ENCODE measurements around the gene ACSS1.
"Not testable (repeated sequence)": the region's sequence is repeated elsewhere in the genome, so short reads cannot be mapped to it uniquely, and the experiment has no call there.

The ACSS1 gene

DNA sequence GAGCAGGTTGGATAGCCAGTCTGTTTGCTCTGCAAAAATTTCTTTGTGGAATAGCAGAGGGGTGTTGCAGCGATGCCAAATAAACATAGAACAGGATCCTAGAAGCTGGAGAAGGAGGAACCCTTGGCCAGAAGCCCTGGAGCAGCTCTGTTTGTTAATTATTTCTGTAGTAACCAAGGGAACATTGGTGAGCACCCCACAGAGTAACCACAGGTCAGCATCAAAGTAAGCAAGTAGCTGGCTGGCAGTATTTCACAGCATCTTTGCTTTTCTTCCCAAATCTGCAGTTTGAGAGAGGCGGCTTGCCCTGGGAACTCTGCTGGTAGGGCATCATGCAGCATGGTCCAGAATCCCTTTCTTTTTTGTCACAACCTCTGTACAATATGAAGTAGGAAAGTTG is 52.7 kb downstream of the ACSS1 start:
- Histone ChIP-seq H3K4me3 (ENCODE audit: low read depth, low read length) (no peak overlapping the region), H3K9ac (ENCODE audit: low read depth, low read length) (no peak overlapping the region), H3K4me1 (ENCODE audit: control insufficient read depth, insufficient read depth, low read length) (no peaks in the 10 kb centered on the region), H3K27me3 (ENCODE audit: control insufficient read depth, insufficient read depth, low read length) (no peaks in the 10 kb centered on the region), H3K27ac (ENCODE audit: low read depth, low read length) (no peak overlapping the region), H3K9me3 (ENCODE audit: control insufficient read depth, insufficient read depth, low read length) (no peaks in the 10 kb centered on the region), H3K36me3 (ENCODE audit: control insufficient read depth, insufficient read depth, low read length) (no peaks in the 10 kb centered on the region)

GRCh38 chr20:25003002-25003401 is 54.9 kb downstream of the ACSS1 start:
- 0 out of 2 replicates have a peak, but pooled peaks cover 5% of the 10 kb centered on the region for H3K27me3 ChIP-seq (ENCODE audit: control insufficient read depth, insufficient read depth, low read length)
- H3K27ac ChIP-seq (ENCODE audit: low read depth, low read length), result no peak overlapping the region
- H3K36me3 ChIP-seq (ENCODE audit: control insufficient read depth, insufficient read depth, low read length), result no peaks in the 10 kb centered on the region
- H3K4me1 ChIP-seq (ENCODE audit: control insufficient read depth, insufficient read depth, low read length), result no peaks in the 10 kb centered on the region
- H3K9ac ChIP-seq (ENCODE audit: low read depth, low read length), result no peak overlapping the region
- H3K4me3 ChIP-seq (ENCODE audit: low read depth, low read length), result no peak overlapping the region
- H3K9me3 ChIP-seq (ENCODE audit: control insufficient read depth, insufficient read depth, low read length), result no peaks in the 10 kb centered on the region

- not testable (repeated sequence) for H3K4me3 ChIP-seq (ENCODE audit: low read depth, low read length); H3K27me3 ChIP-seq (ENCODE audit: control insufficient read depth, insufficient read depth, low read length); H3K9me3 ChIP-seq (ENCODE audit: control insufficient read depth, insufficient read depth, low read length); H3K36me3 ChIP-seq (ENCODE audit: control insufficient read depth, insufficient read depth, low read length); H3K4me1 ChIP-seq (ENCODE audit: control insufficient read depth, insufficient read depth, low read length); H3K27ac ChIP-seq (ENCODE audit: low read depth, low read length); H3K9ac ChIP-seq (ENCODE audit: low read depth, low read length)
These were observed 56.6 kb downstream of the ACSS1 start for GRCh38 chr20:25001323-25001722.

- Histone ChIP-seq H3K27ac (ENCODE audit: low read depth, low read length) (no peak overlapping the region), H3K36me3 (ENCODE audit: control insufficient read depth, insufficient read depth, low read length) (no peaks in the 10 kb centered on the region), H3K9ac (ENCODE audit: low read depth, low read length) (no peak overlapping the region), H3K9me3 (ENCODE audit: control insufficient read depth, insufficient read depth, low read length) (no peaks in the 10 kb centered on the region), H3K4me3 (ENCODE audit: low read depth, low read length) (no peak overlapping the region), H3K27me3 (ENCODE audit: control insufficient read depth, insufficient read depth, low read length) (0 out of 2 replicates have a peak, but pooled peaks cover 5% of the 10 kb centered on the region), H3K4me1 (ENCODE audit: control insufficient read depth, insufficient read depth, low read length) (peaks cover 4% of the 10 kb centered on the region; the same call in 1 of the 2 replicates)
These were observed 57.6 kb downstream of the ACSS1 start for GRCh38 chr20:25000268-25000801.

GRCh38 chr20:24999568-24999967 is 58.4 kb downstream of the ACSS1 start:
- H3K9ac ChIP-seq (ENCODE audit: low read depth, low read length), result no peak overlapping the region
- no peaks in the 10 kb centered on the region for H3K9me3 ChIP-seq (ENCODE audit: control insufficient read depth, insufficient read depth, low read length)
- H3K27me3 ChIP-seq (ENCODE audit: control insufficient read depth, insufficient read depth, low read length), result 0 out of 2 replicates have a peak, but pooled peaks cover 5% of the 10 kb centered on the region
- H3K27ac ChIP-seq (ENCODE audit: low read depth, low read length), result no peak overlapping the region
- peaks cover 4% of the 10 kb centered on the region; the same call in 1 of the 2 replicates for H3K4me1 ChIP-seq (ENCODE audit: control insufficient read depth, insufficient read depth, low read length)
- no peak overlapping the region for H3K4me3 ChIP-seq (ENCODE audit: low read depth, low read length)
- H3K36me3 ChIP-seq (ENCODE audit: control insufficient read depth, insufficient read depth, low read length), result no peaks in the 10 kb centered on the region

GRCh38 chr20:24998631-24999445 is 59.1 kb downstream of the ACSS1 start:
- H3K27ac ChIP-seq (ENCODE audit: low read depth, low read length), result no peak overlapping the region

DNA sequence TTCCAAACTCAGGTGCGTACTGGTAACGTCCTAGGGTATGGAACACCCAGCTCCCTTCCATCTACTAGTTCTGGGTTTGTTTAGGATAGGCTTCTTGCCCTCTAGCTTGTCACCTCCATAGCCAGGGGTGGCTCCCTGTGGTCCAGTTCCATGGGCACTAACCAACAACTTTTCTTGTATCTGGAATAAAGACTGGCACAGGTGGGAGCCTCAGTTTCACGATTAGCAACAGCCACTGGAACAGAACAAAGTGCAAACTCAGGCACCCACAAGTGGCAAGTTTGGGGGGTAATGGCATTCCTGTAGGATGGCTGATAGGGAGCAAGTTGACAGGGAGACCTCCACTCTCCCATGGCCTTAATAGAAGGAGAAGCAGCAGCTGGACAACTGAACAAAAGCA is 59.8 kb downstream of the ACSS1 start:
- no peak overlapping the region for H3K4me3 ChIP-seq (ENCODE audit: low read depth, low read length)
- no peak overlapping the region for H3K27ac ChIP-seq (ENCODE audit: low read depth, low read length)
- H3K9ac ChIP-seq (ENCODE audit: low read depth, low read length), result no peak overlapping the region
- 0 out of 2 replicates have a peak, but pooled peaks cover 8% of the 10 kb centered on the region for H3K27me3 ChIP-seq (ENCODE audit: control insufficient read depth, insufficient read depth, low read length)
- H3K9me3 ChIP-seq (ENCODE audit: control insufficient read depth, insufficient read depth, low read length), result no peaks in the 10 kb centered on the region
- peaks cover 9% of the 10 kb centered on the region for H3K4me1 ChIP-seq (ENCODE audit: control insufficient read depth, insufficient read depth, low read length)
- no peaks in the 10 kb centered on the region for H3K36me3 ChIP-seq (ENCODE audit: control insufficient read depth, insufficient read depth, low read length)

More at GRCh38 chr20:24998631-24999445, 59.1 kb downstream of the ACSS1 start:
- Histone ChIP-seq H3K9ac (ENCODE audit: low read depth, low read length) (no peak overlapping the region), H3K27me3 (ENCODE audit: control insufficient read depth, insufficient read depth, low read length) (0 out of 2 replicates have a peak, but pooled peaks cover 6% of the 10 kb centered on the region), H3K4me1 (ENCODE audit: control insufficient read depth, insufficient read depth, low read length) (peaks cover 4% of the 10 kb centered on the region; the same call in 1 of the 2 replicates), H3K36me3 (ENCODE audit: control insufficient read depth, insufficient read depth, low read length) (no peaks in the 10 kb centered on the region), H3K9me3 (ENCODE audit: control insufficient read depth, insufficient read depth, low read length) (no peaks in the 10 kb centered on the region), H3K4me3 (ENCODE audit: low read depth, low read length) (no peak overlapping the region)

GRCh38 chr20:24996449-24997377 is 61.2 kb downstream of the ACSS1 start:
- H3K4me1 ChIP-seq (ENCODE audit: control insufficient read depth, insufficient read depth, low read length), result peaks cover 11% of the 10 kb centered on the region
- H3K9ac ChIP-seq (ENCODE audit: low read depth, low read length), result no peak overlapping the region
- H3K27me3 ChIP-seq (ENCODE audit: control insufficient read depth, insufficient read depth, low read length), result 0 out of 2 replicates have a peak, but pooled peaks cover 8% of the 10 kb centered on the region
- no peaks in the 10 kb centered on the region for H3K36me3 ChIP-seq (ENCODE audit: control insufficient read depth, insufficient read depth, low read length)
- H3K27ac ChIP-seq (ENCODE audit: low read depth, low read length), result no peak overlapping the region
- no peak overlapping the region for H3K4me3 ChIP-seq (ENCODE audit: low read depth, low read length)
- no peaks in the 10 kb centered on the region for H3K9me3 ChIP-seq (ENCODE audit: control insufficient read depth, insufficient read depth, low read length)

DNA sequence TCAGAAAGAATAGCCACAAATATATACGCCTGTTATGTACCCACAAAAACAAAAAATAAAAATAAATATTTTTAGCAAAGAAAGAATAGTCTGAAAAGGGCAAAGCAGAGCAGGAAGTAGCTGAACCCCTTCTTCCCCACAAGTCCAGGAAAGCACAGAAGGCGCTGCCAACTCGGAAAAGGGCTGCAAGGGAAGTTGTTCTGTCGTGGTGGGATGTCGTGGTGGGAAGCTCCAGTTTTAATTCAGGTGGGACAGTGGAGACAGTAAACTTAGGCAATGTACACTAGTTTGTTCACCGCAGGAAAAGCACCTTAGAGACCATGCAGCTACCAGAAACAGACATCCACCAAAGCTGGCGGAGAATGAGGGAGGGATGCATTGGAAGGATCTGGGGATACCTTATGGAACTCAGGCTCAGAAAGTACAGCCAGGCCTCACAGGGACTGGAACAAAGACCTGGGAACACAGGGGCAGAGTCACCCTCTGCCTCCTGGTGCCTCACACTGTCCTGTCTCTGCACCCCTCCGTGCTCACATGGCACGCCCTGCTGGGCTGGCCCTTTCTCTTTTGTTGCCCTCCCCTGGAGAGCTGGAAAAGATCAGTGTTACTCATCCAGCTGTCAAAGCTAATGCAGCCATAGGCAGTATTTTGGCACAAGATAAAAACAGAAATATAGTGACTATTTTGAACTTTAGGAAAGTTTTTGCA is 62.0 kb downstream of the ACSS1 start:
- no peaks in the 10 kb centered on the region for H3K9me3 ChIP-seq (ENCODE audit: control insufficient read depth, insufficient read depth, low read length)
- no peak overlapping the region for H3K27ac ChIP-seq (ENCODE audit: low read depth, low read length)

More for the DNA sequence above, 62.0 kb downstream of the ACSS1 start:
- Histone ChIP-seq H3K4me1 (ENCODE audit: control insufficient read depth, insufficient read depth, low read length) (peaks cover 15% of the 10 kb centered on the region), H3K27me3 (ENCODE audit: control insufficient read depth, insufficient read depth, low read length) (0 out of 2 replicates have a peak, but pooled peaks cover 8% of the 10 kb centered on the region), H3K36me3 (ENCODE audit: control insufficient read depth, insufficient read depth, low read length) (no peaks in the 10 kb centered on the region), H3K4me3 (ENCODE audit: low read depth, low read length) (no peak overlapping the region), H3K9ac (ENCODE audit: low read depth, low read length) (no peak overlapping the region)
